Measurements from ENCODE around the gene MED12L.
"Not testable (repeated sequence)": the region's sequence is repeated elsewhere in the genome, so short reads cannot be mapped to it uniquely, and the experiment has no call there.

Gene MED12L

GRCh38 chr3:151236736-151237135 is 151.3 kb downstream of the MED12L start:
- H3K4me3 ChIP-seq (replicated peaks; ENCODE audit: low read depth, low read length), result no peak overlapping the region
- no peak for TF ChIP-seq CTCF (IDR thresholded peaks at IDR 0.05; ENCODE audit: low read depth, low read length, missing control alignments)
- no peak for DNase-seq (ENCODE audit: extremely low read depth, low read depth)

- not testable (repeated sequence) for DNase-seq (ENCODE audit: extremely low read depth, low read depth); H3K4me3 ChIP-seq (replicated peaks; ENCODE audit: low read depth, low read length)
Measured at GRCh38 chr3:151242006-151242405, 156.5 kb downstream of the MED12L start.

GRCh38 chr3:151248772-151249337 is 163.4 kb downstream of the MED12L start:
- H3K4me3 ChIP-seq (replicated peaks; ENCODE audit: low read depth, low read length), result no peak overlapping the region
- no peak for DNase-seq (ENCODE audit: extremely low read depth, low read depth)
- TF ChIP-seq CTCF (IDR thresholded peaks at IDR 0.05; ENCODE audit: low read depth, low read length, missing control alignments), result no peak

GRCh38 chr3:151256749-151257148 is 171.3 kb downstream of the MED12L start:
- DNase-seq (ENCODE audit: extremely low read depth, low read depth), result no peak
- no peak for TF ChIP-seq CTCF (IDR thresholded peaks at IDR 0.05; ENCODE audit: low read depth, low read length, missing control alignments)
- no peak overlapping the region for H3K4me3 ChIP-seq (replicated peaks; ENCODE audit: low read depth, low read length)

GRCh38 chr3:151259664-151260063 is 174.2 kb downstream of the MED12L start:
- no peak overlapping the region for H3K4me3 ChIP-seq (replicated peaks; ENCODE audit: low read depth, low read length)
- no peak for DNase-seq (ENCODE audit: extremely low read depth, low read depth)

GRCh38 chr3:151262871-151263525 is 177.5 kb downstream of the MED12L start:
- no peak overlapping the region for H3K4me3 ChIP-seq (replicated peaks; ENCODE audit: low read depth, low read length)
- peak; percentile 60 for DNase-seq (ENCODE audit: extremely low read depth, low read depth)
- TF ChIP-seq CTCF (IDR thresholded peaks at IDR 0.05; ENCODE audit: low read depth, low read length, missing control alignments), result no peak

More at GRCh38 chr3:151259664-151260063, 174.2 kb downstream of the MED12L start:
- TF ChIP-seq CTCF (IDR thresholded peaks at IDR 0.05; ENCODE audit: low read depth, low read length, missing control alignments), result no peak

- TF ChIP-seq CTCF (IDR thresholded peaks at IDR 0.05; ENCODE audit: low read depth, low read length, missing control alignments), result no peak
- no peak for DNase-seq (ENCODE audit: extremely low read depth, low read depth)
- H3K4me3 ChIP-seq (replicated peaks; ENCODE audit: low read depth, low read length), result no peak overlapping the region
Measured at GRCh38 chr3:151264605-151265004, 179.1 kb downstream of the MED12L start.
